HAP-1 (cell line): ENCODE data around the gene DTWD1.

Source experiments
- DNase-seq, 2 experiments: peaks; one replicate each; pipeline ENCODE4 v3.0.0-alpha.2; 2016 to 2020; ENCODE audit warnings: low spot score in 2 of 2
- H3K27me3 ChIP-seq: fragments of 250-450 bp; sonication (Bioruptor Pico); 2 replicates; pipeline ENCODE4 v1.5.1; 2020; ENCODE audit warnings: low read depth, mild to moderate bottlenecking, moderate library complexity
- H3K36me3 ChIP-seq: fragments of 250-450 bp; sonication (Bioruptor Pico); replicated peaks from 2 replicates; pipeline ENCODE4 v1.5.1; 2020; ENCODE audit warnings: mild to moderate bottlenecking
- H3K4me1 ChIP-seq: fragments of 250-450 bp; sonication (Bioruptor Pico); 2 replicates; pipeline ENCODE4 v1.5.1; 2020; ENCODE audit warnings: mild to moderate bottlenecking
- H3K4me3 ChIP-seq: fragments of 250-450 bp; sonication (Bioruptor Pico); 2 replicates; pipeline ENCODE4 v1.5.1; 2020; ENCODE audit warnings: mild to moderate bottlenecking, moderate library complexity
- H3K9me3 ChIP-seq: fragments of 250-450 bp; sonication (Bioruptor Pico); 2 replicates; pipeline ENCODE4 v1.5.1; 2020; ENCODE audit warnings: mild to moderate bottlenecking, moderate library complexity
- in situ Hi-C: fragments of 300-500 bp; cut with MboI; formaldehyde crosslinking; loops from 3 replicates; pipeline ENCODE4 v1.14.3; 2020; ENCODE audit warnings: low sequenced_read_pairs, inconsistent platforms, mixed read lengths

DTWD1 gene

DNA sequence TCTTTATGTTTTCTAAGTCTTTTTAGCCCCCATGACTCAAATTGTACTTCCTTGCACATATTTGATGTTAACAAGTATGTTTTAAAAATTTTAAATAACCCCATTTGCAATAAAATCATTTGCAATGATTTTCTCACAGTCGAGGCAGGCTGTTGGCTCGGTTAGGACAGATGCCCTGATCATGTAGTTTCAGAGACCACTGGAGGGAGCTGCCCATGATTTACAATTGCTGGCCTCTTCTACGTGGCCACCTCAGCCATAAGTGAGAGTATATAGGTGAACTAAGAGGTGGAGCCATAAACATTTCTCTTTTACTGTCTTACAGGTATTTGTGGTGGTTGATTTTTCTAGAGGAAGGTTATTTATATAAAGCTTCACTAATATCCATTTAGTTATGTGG lies 1.7 kb downstream of the DTWD1 start:
- in situ Hi-C loops: no loop called here
- Histone ChIP-seq H3K9me3 (no peaks in the 10 kb centered on the region), H3K27me3 (no peaks in the 10 kb centered on the region), H3K4me1 (peaks cover 20% of the 10 kb centered on the region), H3K36me3 (peaks cover 16% of the 10 kb centered on the region; the same call in 1 of the 2 replicates), H3K4me3 (peak overlapping the region; percentile 69; the same call in 1 of the 2 replicates)
- no peak for DNase-seq

DNA sequence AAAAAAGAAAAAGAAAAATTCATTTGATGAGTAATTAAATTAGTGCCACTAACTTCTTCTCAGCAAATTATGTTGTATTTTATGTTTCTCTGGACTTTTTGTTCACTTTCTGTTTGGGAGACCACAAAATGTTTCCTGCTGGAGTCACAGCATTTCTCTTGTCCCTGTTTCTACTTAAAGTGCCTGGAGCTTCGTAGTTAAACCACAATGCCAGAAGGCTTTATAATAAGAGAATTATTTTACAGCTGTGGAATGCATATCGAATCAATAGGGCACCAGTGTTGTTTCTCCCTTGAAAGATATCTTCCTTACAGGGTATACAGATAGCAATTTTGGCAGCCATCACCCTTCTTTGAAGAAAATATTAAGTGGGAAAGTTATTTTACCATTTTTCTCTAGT lies 3.2 kb downstream of the DTWD1 start:
- H3K27me3 ChIP-seq: no peaks in the 10 kb centered on the region
- H3K4me1 ChIP-seq: peaks cover 20% of the 10 kb centered on the region
- H3K9me3 ChIP-seq: no peaks in the 10 kb centered on the region
- no peak for DNase-seq
- H3K4me3 ChIP-seq: no peak overlapping the region
- in situ Hi-C loops: no loop called here
- peaks cover 16% of the 10 kb centered on the region; the same call in 1 of the 2 replicates for H3K36me3 ChIP-seq

DNA sequence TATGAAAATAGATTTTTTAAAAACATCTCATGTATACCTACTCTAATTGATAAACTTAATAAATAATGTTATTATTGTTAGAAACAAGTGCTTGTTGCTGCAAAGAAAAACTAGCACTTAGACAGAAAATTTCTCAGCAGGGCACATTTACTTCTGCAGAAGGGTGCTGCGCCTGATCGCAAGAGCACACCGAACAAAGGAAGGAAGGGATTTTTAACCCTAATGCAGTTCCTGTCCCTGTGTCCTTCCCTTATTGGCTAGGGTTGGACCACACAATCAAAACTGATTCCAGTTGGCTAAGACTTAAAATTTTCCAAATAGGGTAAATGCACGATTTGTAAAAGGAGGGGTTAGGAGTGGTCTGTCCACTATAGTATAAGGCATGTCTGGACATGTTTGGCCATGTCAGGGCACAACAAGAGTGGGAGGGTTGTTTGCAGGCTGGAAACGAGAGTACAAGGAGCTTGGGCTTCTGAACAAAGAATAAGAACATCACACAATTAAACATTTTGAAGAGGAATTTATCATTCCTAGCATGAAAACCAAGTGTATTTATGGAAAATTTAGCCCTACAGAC lies 4.7 kb downstream of the DTWD1 start:
- peaks cover 16% of the 10 kb centered on the region; the same call in 1 of the 2 replicates for H3K36me3 ChIP-seq
- H3K27me3 ChIP-seq: no peaks in the 10 kb centered on the region
- H3K4me3 ChIP-seq: no peak overlapping the region
- peaks cover 10% of the 10 kb centered on the region for H3K4me1 ChIP-seq
- in situ Hi-C loops: no loop called here
- DNase-seq: no peak
- no peaks in the 10 kb centered on the region for H3K9me3 ChIP-seq

DNA sequence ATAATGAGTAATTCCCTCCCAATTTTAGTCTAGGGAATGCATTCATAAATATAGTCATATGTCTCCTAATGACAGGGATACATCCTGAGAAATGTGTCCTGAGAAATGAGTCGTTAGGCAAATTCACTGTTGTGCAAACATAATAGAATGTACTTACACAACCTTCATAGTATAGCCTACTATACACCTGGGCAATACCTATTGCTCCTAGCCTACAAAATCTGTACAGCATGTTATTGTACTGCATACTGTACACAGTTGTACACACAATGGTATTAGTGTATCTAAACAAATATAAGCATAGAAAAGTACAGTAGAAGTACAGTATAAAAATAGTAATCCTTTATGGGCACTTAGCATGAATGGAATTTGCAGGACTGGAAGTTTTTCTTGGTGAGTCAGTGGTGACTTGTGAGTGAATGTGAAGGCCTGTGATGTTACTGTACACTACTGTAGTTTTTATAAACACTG lies 6.6 kb downstream of the DTWD1 start:
- H3K9me3 ChIP-seq: no peaks in the 10 kb centered on the region
- no peaks in the 10 kb centered on the region for H3K27me3 ChIP-seq
- DNase-seq: no peak
- in situ Hi-C loops: no loop called here
- no peak overlapping the region for H3K4me3 ChIP-seq
- peaks cover 5% of the 10 kb centered on the region; the same call in 1 of the 2 replicates for H3K4me1 ChIP-seq
- peaks cover 16% of the 10 kb centered on the region; the same call in 1 of the 2 replicates for H3K36me3 ChIP-seq

DNA sequence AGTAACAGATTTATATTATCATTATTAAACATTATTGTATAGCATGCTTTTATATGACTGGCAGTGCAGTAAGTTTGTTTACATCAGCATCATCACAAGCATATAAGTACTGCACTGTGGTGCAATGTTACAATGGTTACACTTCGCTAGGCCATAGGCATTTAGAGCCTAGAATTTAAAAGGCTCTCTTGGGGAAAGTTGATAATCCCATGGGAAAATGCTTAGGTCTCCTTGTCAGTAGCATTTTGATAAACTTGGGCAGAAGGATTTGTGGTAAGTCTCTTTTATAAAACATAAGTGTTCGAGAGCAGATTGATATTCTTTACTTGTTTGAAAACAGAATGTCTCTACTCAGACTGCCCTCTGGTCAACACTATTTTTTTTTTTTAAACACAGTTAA lies 7.5 kb downstream of the DTWD1 start:
- in situ Hi-C loops: no loop called here
- Histone ChIP-seq H3K4me3 (no peak overlapping the region), H3K4me1 (0 out of 2 replicates have a peak, but pooled peaks cover 3% of the 10 kb centered on the region), H3K36me3 (peaks cover 16% of the 10 kb centered on the region; the same call in 1 of the 2 replicates), H3K27me3 (no peaks in the 10 kb centered on the region), H3K9me3 (no peaks in the 10 kb centered on the region)
- DNase-seq: no peak

DNA sequence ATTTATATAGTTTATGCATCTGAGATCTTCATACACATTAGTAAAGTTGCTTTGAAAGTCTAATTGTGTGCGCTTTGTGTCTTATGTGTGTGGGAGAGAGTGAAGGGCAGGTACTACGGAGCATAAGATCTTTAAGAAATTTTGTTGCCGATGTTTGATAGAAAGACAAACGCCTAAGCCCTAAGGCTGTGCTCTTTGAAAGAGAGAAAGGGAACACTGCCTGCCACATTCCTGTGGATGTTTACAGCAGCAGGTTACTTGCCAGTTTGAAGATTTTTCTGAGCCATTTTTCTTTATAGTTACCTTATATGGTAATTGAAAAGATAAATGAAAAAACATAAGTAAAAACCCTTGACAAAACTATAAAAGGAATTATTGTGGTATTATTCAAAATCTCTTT lies 17.0 kb downstream of the DTWD1 start:
- peaks cover 23% of the 10 kb centered on the region for H3K4me1 ChIP-seq
- H3K4me3 ChIP-seq: no peak overlapping the region
- no peaks in the 10 kb centered on the region for H3K27me3 ChIP-seq
- in situ Hi-C loops: no loop called here
- peaks cover 4% of the 10 kb centered on the region; the same call in 1 of the 2 replicates for H3K36me3 ChIP-seq
- H3K9me3 ChIP-seq: no peaks in the 10 kb centered on the region
- peak; percentile 69 to 89 for DNase-seq

DNA sequence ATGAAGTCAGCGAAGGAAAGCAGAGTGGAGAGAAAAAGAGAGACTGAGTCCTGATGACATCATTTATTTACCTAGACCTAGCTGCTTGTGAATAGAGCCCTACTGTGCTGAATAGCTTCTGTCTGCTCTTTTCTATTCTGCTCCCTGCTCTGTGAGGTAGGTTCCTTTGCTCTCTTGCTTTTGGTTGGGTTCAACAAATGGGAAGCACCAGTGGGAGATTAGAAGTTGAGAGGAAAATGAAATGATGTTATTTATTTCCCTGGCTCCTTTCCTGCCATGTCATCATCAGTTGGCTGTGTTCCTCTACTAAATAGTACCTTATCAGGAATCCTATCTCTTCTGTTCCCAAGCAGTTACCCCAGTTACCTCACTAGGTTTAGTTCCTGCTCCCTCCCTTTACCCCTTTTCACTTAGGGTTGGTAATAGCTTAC lies 23.5 kb downstream of the DTWD1 start:
- Histone ChIP-seq H3K9me3 (no peaks in the 10 kb centered on the region), H3K4me1 (peaks cover 2% of the 10 kb centered on the region; the same call in 1 of the 2 replicates), H3K4me3 (no peak overlapping the region), H3K36me3 (0 out of 2 replicates have a peak, but pooled peaks cover 6% of the 10 kb centered on the region), H3K27me3 (no peaks in the 10 kb centered on the region)
- in situ Hi-C loops: no loop called here
- DNase-seq: no peak

DNA sequence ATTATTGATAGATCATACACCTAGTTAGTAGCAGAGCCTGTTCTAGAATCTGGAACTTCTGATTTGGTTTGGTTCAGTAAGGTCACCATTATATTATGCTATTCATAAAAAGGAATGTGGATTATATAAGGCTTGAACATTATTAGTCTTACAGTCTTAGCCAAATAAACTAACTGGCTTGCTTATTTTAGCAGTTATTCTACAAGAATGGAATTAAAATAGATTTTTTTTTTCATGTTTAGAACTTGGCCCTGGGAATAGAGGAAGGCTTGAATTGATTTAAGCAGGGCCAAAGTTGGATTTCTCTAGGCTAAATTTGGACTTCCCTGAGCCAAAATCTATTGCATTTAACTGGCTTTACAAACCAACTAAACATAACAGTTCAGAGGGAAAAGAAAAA lies 24.4 kb downstream of the DTWD1 start:
- Histone ChIP-seq H3K36me3 (0 out of 2 replicates have a peak, but pooled peaks cover 6% of the 10 kb centered on the region), H3K9me3 (no peaks in the 10 kb centered on the region), H3K4me1 (peaks cover 2% of the 10 kb centered on the region; the same call in 1 of the 2 replicates), H3K4me3 (no peak overlapping the region), H3K27me3 (no peaks in the 10 kb centered on the region)
- DNase-seq: no peak
- in situ Hi-C loops: no loop called here

DNA sequence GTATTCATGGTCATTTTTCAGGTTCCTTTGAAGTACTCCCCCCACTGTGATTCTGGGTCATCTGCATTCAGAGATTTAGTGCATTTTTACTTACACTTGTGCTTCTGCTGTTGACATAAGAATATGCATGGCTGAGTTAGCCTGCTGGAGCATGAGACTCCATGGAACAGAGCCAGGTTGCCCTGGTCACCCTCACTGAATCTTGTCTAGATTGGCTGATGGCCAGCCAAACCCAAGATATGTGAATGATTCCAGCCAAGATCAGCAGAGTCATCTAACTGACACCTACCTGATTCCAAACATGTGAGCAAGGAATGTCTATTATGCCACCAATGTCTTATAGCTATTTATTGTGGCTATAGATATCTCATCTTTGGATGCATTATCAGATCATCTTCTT lies 25.1 kb downstream of the DTWD1 start:
- H3K9me3 ChIP-seq: no peaks in the 10 kb centered on the region
- in situ Hi-C loops: no loop called here
- H3K27me3 ChIP-seq: no peaks in the 10 kb centered on the region
- H3K4me3 ChIP-seq: no peak overlapping the region
- peak in 1 of 2 experiments; percentile 18 for DNase-seq
- H3K36me3 ChIP-seq: 0 out of 2 replicates have a peak, but pooled peaks cover 6% of the 10 kb centered on the region
- H3K4me1 ChIP-seq: peaks cover 2% of the 10 kb centered on the region; the same call in 1 of the 2 replicates

DNA sequence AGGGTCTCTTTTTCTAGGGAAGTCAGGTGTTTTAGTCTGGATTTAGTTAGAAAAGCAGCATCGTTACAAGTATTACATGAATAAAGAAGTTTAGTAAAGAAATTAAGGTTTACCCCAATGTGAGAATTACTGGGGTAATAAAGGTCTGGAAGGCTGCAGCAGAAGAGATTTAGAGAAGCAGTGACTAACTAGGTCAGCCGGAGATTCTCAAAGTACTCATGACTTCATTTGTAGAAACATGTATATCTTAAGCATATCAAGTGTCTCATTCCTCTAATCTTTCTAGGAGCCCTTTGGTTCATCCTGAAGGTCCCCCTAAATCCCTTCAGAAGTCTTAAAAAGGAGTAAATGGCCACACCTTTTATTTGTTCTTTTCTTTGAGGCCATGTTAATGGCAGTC lies 26.0 kb downstream of the DTWD1 start:
- H3K4me1 ChIP-seq: peaks cover 2% of the 10 kb centered on the region; the same call in 1 of the 2 replicates
- DNase-seq: no peak
- no peaks in the 10 kb centered on the region; the same call in 1 of the 2 replicates for H3K9me3 ChIP-seq
- no peak overlapping the region for H3K4me3 ChIP-seq
- in situ Hi-C loops: no loop called here
- 0 out of 2 replicates have a peak, but pooled peaks cover 6% of the 10 kb centered on the region for H3K36me3 ChIP-seq
- no peaks in the 10 kb centered on the region for H3K27me3 ChIP-seq

DNA sequence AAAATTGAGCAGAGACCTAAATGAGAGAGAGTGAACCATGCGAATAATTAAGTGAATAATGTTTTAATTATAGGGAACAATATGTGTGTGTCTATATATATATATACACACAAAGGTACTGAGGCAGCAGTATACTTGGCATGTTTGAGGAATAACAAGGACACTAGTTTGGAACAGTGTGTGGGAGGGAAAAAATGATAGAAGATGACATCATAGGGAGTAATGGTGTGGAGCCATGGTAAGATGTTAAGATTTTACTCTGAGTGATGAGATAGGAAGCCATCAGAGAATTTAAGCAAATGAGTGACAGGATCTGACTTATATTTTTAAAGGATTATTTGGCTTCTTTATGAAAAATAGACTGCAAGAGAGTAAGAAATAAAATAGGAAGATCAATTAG lies 29.1 kb downstream of the DTWD1 start:
- peaks cover 3% of the 10 kb centered on the region; the same call in 1 of the 2 replicates for H3K9me3 ChIP-seq
- no peaks in the 10 kb centered on the region; the same call in 1 of the 2 replicates for H3K4me1 ChIP-seq
- H3K36me3 ChIP-seq: 0 out of 2 replicates have a peak, but pooled peaks cover 3% of the 10 kb centered on the region
- no peak overlapping the region for H3K4me3 ChIP-seq
- no peak for DNase-seq
- H3K27me3 ChIP-seq: no peaks in the 10 kb centered on the region
- in situ Hi-C loops: no loop called here

DNA sequence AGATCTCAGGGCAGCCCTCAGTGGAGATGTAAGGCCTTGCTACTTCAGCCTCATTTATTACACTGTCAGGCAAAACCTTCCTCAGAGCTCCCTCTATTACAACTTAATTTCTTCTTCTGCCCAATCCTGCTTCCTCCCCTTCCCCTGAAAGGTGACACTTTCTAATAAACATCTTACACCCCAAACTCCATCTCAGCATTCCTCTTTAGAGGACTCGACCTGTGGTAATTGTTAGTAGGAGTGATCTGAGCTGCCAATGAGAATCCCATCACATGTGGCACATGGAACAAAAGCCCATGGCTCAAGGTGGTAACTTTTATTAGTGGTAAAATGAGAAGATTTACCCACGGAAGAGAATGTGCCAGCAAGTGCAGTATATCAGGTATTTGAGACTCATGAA lies 29.8 kb downstream of the DTWD1 start:
- in situ Hi-C loops: no loop called here
- peaks cover 3% of the 10 kb centered on the region; the same call in 1 of the 2 replicates for H3K9me3 ChIP-seq

DNA sequence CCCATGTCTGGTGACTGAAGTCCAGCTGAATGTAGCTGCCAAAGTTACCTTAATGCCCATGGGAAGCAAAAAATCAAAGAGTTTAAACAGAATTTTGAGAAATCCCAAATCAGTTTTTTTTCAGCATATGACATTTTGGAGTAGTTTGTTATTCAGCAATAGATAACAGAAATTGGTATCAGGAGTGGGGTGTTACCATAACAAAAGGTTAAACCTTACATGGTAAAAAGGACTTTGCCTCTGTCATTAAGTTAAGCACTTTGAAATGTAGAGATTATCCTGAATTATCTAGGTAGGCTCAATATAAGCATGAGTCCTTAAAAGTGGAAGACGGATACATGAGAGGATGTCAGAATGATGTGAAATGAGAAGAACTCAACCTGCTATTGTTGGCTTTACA lies 32.1 kb downstream of the DTWD1 start:
- no peaks in the 10 kb centered on the region for H3K27me3 ChIP-seq
- H3K4me3 ChIP-seq: no peak overlapping the region
- H3K4me1 ChIP-seq: no peaks in the 10 kb centered on the region
- H3K9me3 ChIP-seq: peaks cover 3% of the 10 kb centered on the region; the same call in 1 of the 2 replicates
- no peaks in the 10 kb centered on the region for H3K36me3 ChIP-seq
- DNase-seq: no peak
- in situ Hi-C loops: no loop called here

More for the DNA sequence above, 29.8 kb downstream of the DTWD1 start:
- no peak for DNase-seq
- Histone ChIP-seq H3K27me3 (no peaks in the 10 kb centered on the region), H3K4me1 (no peaks in the 10 kb centered on the region), H3K36me3 (no peaks in the 10 kb centered on the region), H3K4me3 (no peak overlapping the region)

DNA sequence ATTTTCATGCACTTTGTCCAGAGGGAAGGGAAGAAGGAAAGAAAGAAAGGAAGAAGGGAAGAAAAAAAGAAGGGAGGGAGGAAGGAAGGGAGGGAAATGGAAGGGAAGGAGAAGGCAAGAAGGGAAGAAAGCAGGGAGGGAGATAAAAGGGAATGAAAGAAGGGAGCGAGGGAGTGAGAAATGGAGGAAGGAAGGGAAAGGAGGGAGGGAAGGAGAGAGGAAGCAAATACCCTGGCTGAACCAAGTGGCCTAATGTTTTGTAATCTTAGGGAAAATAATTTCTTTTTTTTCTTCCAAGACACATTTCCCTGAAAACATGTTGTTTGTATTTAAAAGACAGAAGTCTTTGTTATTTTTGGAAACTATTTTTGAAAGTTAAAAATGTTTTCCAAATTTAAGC lies 35.9 kb downstream of the DTWD1 start:
- no peaks in the 10 kb centered on the region for H3K36me3 ChIP-seq
- no peaks in the 10 kb centered on the region for H3K27me3 ChIP-seq
- H3K4me3 ChIP-seq: no peak overlapping the region
- in situ Hi-C loops: no loop called here
- H3K4me1 ChIP-seq: no peaks in the 10 kb centered on the region
- peaks cover 3% of the 10 kb centered on the region; the same call in 1 of the 2 replicates for H3K9me3 ChIP-seq
- no peak for DNase-seq
